GM21526 (cell line): Measurements from ENCODE around the gene PLCB1.

Source experiments
- ATAC-seq: cut with Tn5 transposase; IDR thresholded peaks from one replicate; pipeline ENCODE4 v1.9.1; 2021; ENCODE audit warnings: moderate library complexity; ENCODE audit not compliant: unreplicated experiment, low FRiP score

PLCB1 gene

GRCh38 chr20:8525017-8525343 lies 392.9 kb downstream of the PLCB1 start:
- no peak for ATAC-seq

GRCh38 chr20:8526610-8527009 lies 394.5 kb downstream of the PLCB1 start:
- no peak for ATAC-seq

GRCh38 chr20:8527998-8528723 lies 396.1 kb downstream of the PLCB1 start:
- no peak for ATAC-seq

- ATAC-seq: no peak
Observed at GRCh38 chr20:8530022-8530421, 398.0 kb downstream of the PLCB1 start.

GRCh38 chr20:8532169-8532568 lies 400.1 kb downstream of the PLCB1 start:
- ATAC-seq: no peak

GRCh38 chr20:8534368-8535160 lies 402.5 kb downstream of the PLCB1 start:
- ATAC-seq: no peak

- ATAC-seq: peak; percentile 53
Observed at GRCh38 chr20:8535403-8536261, 403.6 kb downstream of the PLCB1 start.

GRCh38 chr20:8536262-8536618 lies 404.2 kb downstream of the PLCB1 start:
- ATAC-seq: no peak

GRCh38 chr20:8540466-8540865 lies 408.4 kb downstream of the PLCB1 start:
- no peak for ATAC-seq

GRCh38 chr20:8542110-8542486 lies 410.0 kb downstream of the PLCB1 start:
- no peak for ATAC-seq

GRCh38 chr20:8545212-8545611 lies 413.1 kb downstream of the PLCB1 start:
- ATAC-seq: no peak

- ATAC-seq: no peak
Observed at GRCh38 chr20:8547035-8547650, 415.1 kb downstream of the PLCB1 start.

GRCh38 chr20:8547968-8548588 lies 416.0 kb downstream of the PLCB1 start:
- no peak for ATAC-seq

GRCh38 chr20:8549192-8549591 lies 417.1 kb downstream of the PLCB1 start:
- ATAC-seq: no peak

- no peak for ATAC-seq
Observed at GRCh38 chr20:8557711-8558110, 425.6 kb downstream of the PLCB1 start.

- ATAC-seq: no peak
Observed at GRCh38 chr20:8562356-8562755, 430.3 kb downstream of the PLCB1 start.

- ATAC-seq: no peak
Observed at GRCh38 chr20:8568075-8568474, 436.0 kb downstream of the PLCB1 start.

- no peak for ATAC-seq
Observed at GRCh38 chr20:8569766-8570165, 437.7 kb downstream of the PLCB1 start.

GRCh38 chr20:8571611-8572010 lies 439.5 kb downstream of the PLCB1 start:
- ATAC-seq: no peak

GRCh38 chr20:8573686-8574085 lies 441.6 kb downstream of the PLCB1 start:
- ATAC-seq: no peak
